ENCODE results near the gene INHBB.
"Not testable (repeated sequence)": the region's sequence is repeated elsewhere in the genome, so short reads cannot be mapped to it uniquely, and the experiment has no call there.

INHBB gene

GRCh38 chr2:120388222-120389035, 42.5 kb downstream of the INHBB start:
- H3K4me3 ChIP-seq (ENCODE audit: control insufficient read depth, low read depth, low read length) = no peak overlapping the region
- TF ChIP-seq CTCF (IDR thresholded peaks at IDR 0.05; ENCODE audit: control insufficient read depth, insufficient read depth, low read depth, low read length, missing control alignments) = no peak
- DNase-seq (ENCODE audit: low read depth) = no peak

GRCh38 chr2:120389036-120389391, 43.1 kb downstream of the INHBB start:
- no peak overlapping the region for H3K4me3 ChIP-seq (ENCODE audit: control insufficient read depth, low read depth, low read length)
- no peak for DNase-seq (ENCODE audit: low read depth)
- no peak for TF ChIP-seq CTCF (IDR thresholded peaks at IDR 0.05; ENCODE audit: control insufficient read depth, insufficient read depth, low read depth, low read length, missing control alignments)

DNA sequence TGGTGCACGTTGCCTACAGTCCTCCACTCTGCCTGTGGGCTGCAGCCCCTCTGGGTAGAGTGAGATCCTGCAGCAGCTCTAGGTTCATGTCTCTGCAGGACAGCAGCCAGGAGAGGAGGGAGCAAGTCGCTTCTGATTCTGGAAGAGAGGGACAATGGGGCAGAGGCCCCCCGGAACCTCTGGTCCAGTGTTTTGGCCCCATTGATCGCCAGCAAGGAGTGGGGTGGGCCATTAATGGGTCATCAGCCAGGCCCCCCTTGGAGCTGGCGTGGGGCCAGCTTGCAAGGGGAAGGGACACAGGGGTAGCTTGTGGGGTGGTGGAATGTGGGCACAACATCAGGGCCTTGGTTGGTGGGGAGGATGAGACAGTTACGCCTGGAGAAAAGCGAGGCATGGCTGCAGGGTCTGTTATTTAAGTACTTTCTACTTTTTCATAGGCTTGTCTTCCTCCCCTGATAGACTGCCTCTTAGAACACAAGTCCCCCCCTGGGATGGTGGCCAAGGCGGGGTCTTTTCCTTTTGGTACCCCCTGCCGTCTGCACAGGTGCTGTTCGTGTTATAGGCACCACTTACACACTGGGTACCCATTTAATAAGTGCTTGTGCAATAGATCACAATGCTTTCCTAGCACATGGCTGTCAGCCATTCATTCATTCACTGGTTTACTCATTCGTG, 44.6 kb downstream of the INHBB start:
- no peak for TF ChIP-seq CTCF (IDR thresholded peaks at IDR 0.05; ENCODE audit: control insufficient read depth, insufficient read depth, low read depth, low read length, missing control alignments)

GRCh38 chr2:120391382-120391781, 45.4 kb downstream of the INHBB start:
- DNase-seq (ENCODE audit: low read depth); H3K4me3 ChIP-seq (ENCODE audit: control insufficient read depth, low read depth, low read length): not testable (repeated sequence)

More for the DNA sequence above, 44.6 kb downstream of the INHBB start:
- DNase-seq (ENCODE audit: low read depth) = no peak
- H3K4me3 ChIP-seq (ENCODE audit: control insufficient read depth, low read depth, low read length) = no peak overlapping the region

DNA sequence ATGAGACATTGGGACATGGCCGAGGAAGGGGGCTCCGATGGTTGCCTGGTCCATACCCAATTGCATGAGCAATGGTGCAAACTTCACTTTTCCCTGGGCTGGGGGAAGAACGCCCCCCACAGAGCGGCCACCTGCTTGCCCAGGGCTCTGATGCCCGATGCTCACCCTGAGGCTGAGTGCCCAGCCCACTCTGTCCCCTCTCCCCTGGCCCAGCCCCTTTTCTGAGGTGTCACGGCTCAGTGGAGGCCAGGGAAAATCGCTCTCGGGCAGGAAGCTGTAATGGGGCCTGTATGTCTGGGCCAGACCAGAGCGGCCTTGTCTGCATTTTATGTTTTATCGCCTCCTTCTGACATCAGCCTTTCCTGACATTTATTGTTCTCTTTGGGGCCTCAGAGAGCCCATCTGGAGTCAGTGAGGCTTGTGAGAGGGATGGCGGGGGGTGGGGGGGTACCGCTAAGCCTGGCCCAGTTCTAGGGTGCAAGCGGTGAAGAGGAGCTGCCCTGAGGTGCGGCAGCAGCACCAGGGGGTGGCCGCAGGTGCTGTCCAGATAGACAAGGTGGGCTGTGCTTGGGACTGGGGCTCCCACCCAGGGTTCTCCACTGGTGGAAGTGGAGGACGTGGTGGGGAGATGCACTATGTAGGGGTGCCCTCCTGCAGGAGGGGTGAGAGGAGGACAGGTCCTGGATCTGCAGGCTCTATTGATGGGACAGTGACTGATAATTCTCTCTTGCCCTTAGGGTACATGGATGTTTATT, 46.2 kb downstream of the INHBB start:
- H3K4me3 ChIP-seq (ENCODE audit: control insufficient read depth, low read depth, low read length) = no peak overlapping the region
- TF ChIP-seq CTCF (IDR thresholded peaks at IDR 0.05; ENCODE audit: control insufficient read depth, insufficient read depth, low read depth, low read length, missing control alignments) = no peak
- DNase-seq (ENCODE audit: low read depth) = no peak

DNA sequence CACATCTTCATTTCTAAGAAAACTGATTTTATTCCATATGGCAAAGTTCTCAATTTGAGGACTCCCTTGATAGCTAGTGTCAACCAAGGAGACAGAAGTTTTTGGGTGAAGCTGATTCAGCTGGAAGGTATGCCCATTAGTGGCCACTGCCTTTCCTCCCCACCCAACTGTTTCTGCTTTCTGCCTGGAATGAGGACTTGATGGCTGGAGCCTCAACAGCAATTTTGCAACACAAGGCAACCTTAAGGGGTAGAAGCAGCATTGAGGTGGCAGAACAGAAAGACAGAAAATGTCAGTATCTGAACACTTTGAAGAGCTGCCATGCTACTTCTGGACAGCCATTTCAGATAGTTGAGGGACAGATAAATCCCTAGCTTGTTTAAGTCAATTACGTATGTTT, 47.0 kb downstream of the INHBB start:
- no peak for TF ChIP-seq CTCF (IDR thresholded peaks at IDR 0.05; ENCODE audit: control insufficient read depth, insufficient read depth, low read depth, low read length, missing control alignments)
- DNase-seq (ENCODE audit: low read depth) = no peak
- H3K4me3 ChIP-seq (ENCODE audit: control insufficient read depth, low read depth, low read length) = no peak overlapping the region

GRCh38 chr2:120393456-120393855, 47.5 kb downstream of the INHBB start:
- H3K4me3 ChIP-seq (ENCODE audit: control insufficient read depth, low read depth, low read length) = no peak overlapping the region
- no peak for DNase-seq (ENCODE audit: low read depth)
- TF ChIP-seq CTCF (IDR thresholded peaks at IDR 0.05; ENCODE audit: control insufficient read depth, insufficient read depth, low read depth, low read length, missing control alignments) = no peak

Measured in AG09309 (cell line).